Astrocyte (in vitro differentiated cells and primary cell): ENCODE measurements around the gene PLCL2. TPM values are rescaled to one million over a fixed set of nuclear protein-coding genes. Genes with fewer than 3 reads are reported as not detected.

Experiments
- DNase-seq: peaks from one replicate; pipeline ENCODE4 v3.0.0-alpha.2; 2010; ENCODE audit warnings: low read depth
- FAIRE-seq: peaks from 2 replicates; lab custom pipeline; 2011; peaks lifted over from hg19 to GRCh38; lab: Jason Lieb, UNC
- H2AFZ ChIP-seq: 2 replicates; pipeline ENCODE4 v1.6.0; 2012; ENCODE audit warnings: low read depth, low read length, inconsistent platforms
- H3K27ac ChIP-seq: 2 replicates; pipeline ENCODE4 v1.5.1; 2011; ENCODE audit warnings: low read depth, low read length, inconsistent platforms
- H3K27me3 ChIP-seq: 2 replicates; pipeline ENCODE4 v1.6.0; 2011; ENCODE audit warnings: low read length, inconsistent platforms; ENCODE audit not compliant: insufficient read depth
- H3K36me3 ChIP-seq: 2 replicates; pipeline ENCODE4 v1.5.1; 2011; ENCODE audit warnings: low read length, inconsistent platforms; ENCODE audit not compliant: insufficient read depth
- H3K4me1 ChIP-seq: 2 replicates; pipeline ENCODE4 v1.5.1; 2011; ENCODE audit warnings: low read length, inconsistent platforms; ENCODE audit not compliant: insufficient read depth
- H3K4me2 ChIP-seq: 2 replicates; pipeline ENCODE4 v1.6.0; 2012; ENCODE audit warnings: low read length, inconsistent platforms
- H3K4me3 ChIP-seq: 2 replicates; pipeline ENCODE4 v1.5.1; 2011; ENCODE audit warnings: low read depth, mild to moderate bottlenecking, low read length, inconsistent platforms; ENCODE audit not compliant: insufficient read depth
- H3K79me2 ChIP-seq: 2 replicates; pipeline ENCODE4 v1.6.0; 2012; ENCODE audit warnings: mild to moderate bottlenecking, low read length, inconsistent platforms; ENCODE audit not compliant: insufficient read depth
- H3K9ac ChIP-seq: 2 replicates; pipeline ENCODE4 v1.6.0; 2012; ENCODE audit warnings: mild to moderate bottlenecking, low read length, inconsistent platforms
- H3K9me3 ChIP-seq: 2 replicates; pipeline ENCODE4 v1.5.1; 2012; ENCODE audit warnings: low read depth, mild to moderate bottlenecking, low read length, inconsistent platforms; ENCODE audit not compliant: insufficient read depth
- H4K20me1 ChIP-seq: 2 replicates; pipeline ENCODE4 v1.6.0; 2012; ENCODE audit warnings: low read length, inconsistent platforms; ENCODE audit not compliant: insufficient read depth
- H3K27ac Mint-ChIP-seq: one replicate; pipeline ENCODE4 v1.8.0; 2021; ENCODE audit warnings: mild to moderate bottlenecking, mixed read lengths; ENCODE audit not compliant: unreplicated experiment
- H3K27me3 Mint-ChIP-seq: one replicate; pipeline ENCODE4 v1.8.0; 2021; ENCODE audit warnings: low read depth, mixed read lengths; ENCODE audit not compliant: unreplicated experiment
- H3K36me3 Mint-ChIP-seq: one replicate; pipeline ENCODE4 v1.8.0; 2021; ENCODE audit warnings: low read depth, mixed read lengths; ENCODE audit not compliant: unreplicated experiment
- H3K4me1 Mint-ChIP-seq: one replicate; pipeline ENCODE4 v1.8.0; 2021; ENCODE audit warnings: low read depth, mixed read lengths; ENCODE audit not compliant: unreplicated experiment
- H3K4me3 Mint-ChIP-seq: one replicate; pipeline ENCODE4 v1.8.0; 2021; ENCODE audit warnings: mild to moderate bottlenecking, moderate library complexity, mixed read lengths; ENCODE audit not compliant: unreplicated experiment
- H3K9me3 Mint-ChIP-seq: one replicate; pipeline ENCODE4 v1.8.0; 2021; ENCODE audit warnings: mild to moderate bottlenecking, mixed read lengths; ENCODE audit not compliant: unreplicated experiment
- CTCF ChIP-seq: IDR thresholded peaks from 2 replicates; pipeline ENCODE4 v1.5.1; 2011; ENCODE audit warnings: low read depth, mild to moderate bottlenecking, inconsistent platforms, low read length, moderate library complexity; ENCODE audit not compliant: insufficient read depth
- EZH2 ChIP-seq: IDR thresholded peaks from 2 replicates; pipeline ENCODE4 v1.6.1; 2012; ENCODE audit warnings: mild to moderate bottlenecking, low read length, inconsistent platforms; ENCODE audit not compliant: insufficient read depth
- total RNA-seq: library from RNA; stranded (reverse); gene quantifications from 2 replicates; pipeline ENCODE4 v1.2.1, GENCODE V29; 2021

PLCL2 gene
- total RNA-seq, 1 donor from 2014 or later, result 3.9 TPM

GRCh38 chr3:17130956-17131355 is 246.2 kb downstream of the PLCL2 start:
- H3K27me3 Mint-ChIP-seq, result no peaks in the 10 kb centered on the region
- FAIRE-seq, result no peak
- peaks cover 2% of the 10 kb centered on the region for H3K9me3 Mint-ChIP-seq
- peaks cover 4% of the 10 kb centered on the region for H3K36me3 Mint-ChIP-seq
- Histone ChIP-seq H3K27me3 (no peaks in the 10 kb centered on the region), H2AFZ (no peak overlapping the region), H3K9me3 (no peaks in the 10 kb centered on the region), H3K4me2 (no peak overlapping the region), H3K4me3 (no peak overlapping the region), H3K9ac (no peak overlapping the region), H3K79me2 (no peaks in the 10 kb centered on the region), H3K4me1 (no peaks in the 10 kb centered on the region), H3K27ac (no peak overlapping the region), H3K36me3 (no peaks in the 10 kb centered on the region), H4K20me1 (no peaks in the 10 kb centered on the region)
- TF ChIP-seq EZH2 (no peak), CTCF (no peak)
- no peak overlapping the region for H3K27ac Mint-ChIP-seq
- DNase-seq, result no peak
- H3K4me3 Mint-ChIP-seq, result no peak overlapping the region
- no peaks in the 10 kb centered on the region for H3K4me1 Mint-ChIP-seq

- Histone ChIP-seq H3K4me1 (no peaks in the 10 kb centered on the region), H3K36me3 (no peaks in the 10 kb centered on the region), H3K9ac (no peak overlapping the region), H4K20me1 (no peaks in the 10 kb centered on the region), H3K9me3 (no peaks in the 10 kb centered on the region), H3K27me3 (no peaks in the 10 kb centered on the region), H3K4me2 (no peak overlapping the region), H3K27ac (no peak overlapping the region), H3K79me2 (no peaks in the 10 kb centered on the region), H2AFZ (no peak overlapping the region), H3K4me3 (no peak overlapping the region)
- Mint-ChIP-seq H3K4me3 (no peak overlapping the region), H3K36me3 (peaks cover 4% of the 10 kb centered on the region), H3K27me3 (peaks cover 2% of the 10 kb centered on the region), H3K9me3 (peaks cover 7% of the 10 kb centered on the region), H3K27ac (no peak overlapping the region), H3K4me1 (no peaks in the 10 kb centered on the region)
- FAIRE-seq, result no peak
- TF ChIP-seq EZH2 (no peak), CTCF (no peak)
- no peak for DNase-seq
Measured at GRCh38 chr3:17132286-17133115, 247.7 kb downstream of the PLCL2 start.
